ENCODE measurements around the gene USP12. TPM values are rescaled to one million over a fixed set of nuclear protein-coding genes. Genes with fewer than 3 reads are reported as not detected.

USP12 gene
- total RNA-seq, 1 donor from 2014 or later = 17.9 TPM

DNA sequence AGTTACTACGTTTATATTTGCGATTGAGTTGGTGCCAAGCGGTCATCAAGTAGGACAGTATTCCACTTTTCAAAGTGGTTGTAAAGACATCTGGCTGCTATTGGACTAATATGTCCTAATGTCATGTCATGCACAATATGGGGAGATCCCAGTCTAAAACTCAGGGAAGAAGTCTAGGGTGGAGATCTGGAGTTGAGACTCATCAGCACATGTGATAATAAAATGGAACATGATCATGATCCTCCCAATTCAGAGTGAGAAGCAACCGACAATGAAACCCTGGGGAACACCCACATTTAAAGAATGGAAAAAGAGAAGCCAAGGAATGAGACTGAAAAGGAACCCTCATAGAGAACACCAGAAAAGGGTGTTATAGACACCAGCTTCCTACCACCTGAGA lies 80.2 kb downstream of the USP12 start:
- peaks cover 3% of the 10 kb centered on the region for H3K36me3 ChIP-seq (ENCODE audit: control insufficient read depth, insufficient read depth, low read length)
- H3K27me3 ChIP-seq (ENCODE audit: control insufficient read depth, insufficient read depth, low read length) = no peaks in the 10 kb centered on the region
- no peak for FAIRE-seq
- TF ChIP-seq, protein P1, sequence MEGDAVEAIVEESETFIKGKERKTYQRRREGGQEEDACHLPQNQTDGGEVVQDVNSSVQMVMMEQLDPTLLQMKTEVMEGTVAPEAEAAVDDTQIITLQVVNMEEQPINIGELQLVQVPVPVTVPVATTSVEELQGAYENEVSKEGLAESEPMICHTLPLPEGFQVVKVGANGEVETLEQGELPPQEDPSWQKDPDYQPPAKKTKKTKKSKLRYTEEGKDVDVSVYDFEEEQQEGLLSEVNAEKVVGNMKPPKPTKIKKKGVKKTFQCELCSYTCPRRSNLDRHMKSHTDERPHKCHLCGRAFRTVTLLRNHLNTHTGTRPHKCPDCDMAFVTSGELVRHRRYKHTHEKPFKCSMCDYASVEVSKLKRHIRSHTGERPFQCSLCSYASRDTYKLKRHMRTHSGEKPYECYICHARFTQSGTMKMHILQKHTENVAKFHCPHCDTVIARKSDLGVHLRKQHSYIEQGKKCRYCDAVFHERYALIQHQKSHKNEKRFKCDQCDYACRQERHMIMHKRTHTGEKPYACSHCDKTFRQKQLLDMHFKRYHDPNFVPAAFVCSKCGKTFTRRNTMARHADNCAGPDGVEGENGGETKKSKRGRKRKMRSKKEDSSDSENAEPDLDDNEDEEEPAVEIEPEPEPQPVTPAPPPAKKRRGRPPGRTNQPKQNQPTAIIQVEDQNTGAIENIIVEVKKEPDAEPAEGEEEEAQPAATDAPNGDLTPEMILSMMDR (IDR thresholded peaks at IDR 0.05; ENCODE audit: insufficient read depth, low read length, severe bottlenecking) = no peak
- no peak overlapping the region for H3K4me3 ChIP-seq (ENCODE audit: low read depth, low read length)
- no peak for DNase-seq (ENCODE audit: low read depth)

DNA sequence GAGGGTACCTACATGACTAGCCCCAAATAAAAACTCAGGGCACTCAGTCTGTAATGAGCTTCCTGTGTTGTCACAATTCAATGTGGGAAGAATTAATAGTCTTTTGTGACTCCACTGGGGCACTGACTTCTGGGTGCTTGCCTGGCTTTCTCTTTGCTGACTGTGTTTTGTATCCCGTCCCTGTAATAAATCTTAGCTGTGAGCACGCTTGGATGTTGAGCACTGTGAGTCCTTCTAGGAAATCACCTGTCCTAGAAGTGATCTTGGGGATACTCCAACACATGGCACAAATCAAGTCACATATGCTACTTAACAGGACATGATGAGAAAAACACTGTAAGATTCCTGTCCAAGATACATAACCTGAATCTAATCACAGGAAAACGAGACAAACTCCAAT lies 83.0 kb downstream of the USP12 start:
- FAIRE-seq (no peak), DNase-seq (ENCODE audit: low read depth) (no peak)
- TF ChIP-seq, protein P1 (IDR thresholded peaks at IDR 0.05; ENCODE audit: insufficient read depth, low read length, severe bottlenecking) = no peak
- H3K36me3 ChIP-seq (ENCODE audit: control insufficient read depth, insufficient read depth, low read length) = peaks cover 3% of the 10 kb centered on the region
- no peak overlapping the region for H3K4me3 ChIP-seq (ENCODE audit: low read depth, low read length)
- H3K27me3 ChIP-seq (ENCODE audit: control insufficient read depth, insufficient read depth, low read length) = no peaks in the 10 kb centered on the region

DNA sequence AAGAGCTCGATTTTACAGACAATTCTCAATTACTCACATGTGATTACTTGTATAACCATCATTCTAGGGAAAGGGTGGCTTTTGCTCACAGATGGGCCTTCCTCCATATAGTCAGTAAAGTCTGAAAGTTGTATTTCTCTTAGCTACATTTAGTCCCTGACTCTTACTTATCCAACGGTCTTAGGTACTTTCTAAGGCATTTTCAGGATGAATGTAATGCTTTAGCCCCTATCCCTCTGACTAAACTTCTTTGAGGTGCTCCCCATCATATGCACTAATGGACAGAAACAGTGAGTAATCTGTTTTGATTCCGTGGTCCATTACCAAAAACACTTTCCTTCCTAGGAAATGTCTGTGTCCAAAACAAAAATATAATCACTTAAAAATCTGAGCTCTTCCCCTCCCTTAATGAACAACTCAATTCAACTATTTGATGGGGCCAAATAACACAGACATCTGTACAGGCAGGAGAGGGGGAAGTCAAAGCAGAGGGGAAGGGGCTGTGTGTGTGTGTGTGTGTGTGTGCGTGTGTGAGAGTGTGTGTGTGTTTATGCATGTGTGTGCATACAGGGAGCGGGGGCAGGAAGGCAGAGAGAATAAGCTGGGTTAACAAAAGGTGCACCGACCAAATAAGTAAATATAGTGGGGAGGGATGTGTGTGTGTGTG lies 84.9 kb downstream of the USP12 start:
- FAIRE-seq = no peak

DNA sequence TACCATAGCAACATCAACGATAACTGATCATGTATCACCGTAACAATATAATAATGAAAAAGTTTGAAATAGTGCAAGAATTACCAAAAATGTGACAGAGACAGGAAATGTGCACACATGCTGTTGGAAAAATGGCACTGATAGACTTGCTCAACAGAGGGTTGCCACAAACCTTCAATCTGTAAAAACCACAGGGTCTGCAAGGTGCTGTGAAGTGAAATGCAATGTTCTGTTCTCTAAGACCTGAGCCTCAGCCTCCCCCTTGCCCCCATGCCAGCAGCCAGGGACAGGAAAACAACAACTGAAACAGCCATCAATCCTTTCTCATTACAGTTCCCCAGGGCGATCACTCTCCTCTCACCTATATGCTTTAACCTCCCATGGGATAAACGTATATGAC lies 88.4 kb downstream of the USP12 start:
- Histone ChIP-seq H3K27me3 (ENCODE audit: control insufficient read depth, insufficient read depth, low read length) (no peaks in the 10 kb centered on the region), H3K36me3 (ENCODE audit: control insufficient read depth, insufficient read depth, low read length) (no peaks in the 10 kb centered on the region), H3K4me3 (ENCODE audit: low read depth, low read length) (no peak overlapping the region)
- no peak for DNase-seq (ENCODE audit: low read depth)
- TF ChIP-seq, protein P1 (IDR thresholded peaks at IDR 0.05; ENCODE audit: insufficient read depth, low read length, severe bottlenecking) = no peak
- FAIRE-seq = peak; percentile 40

More for the DNA sequence above, 84.9 kb downstream of the USP12 start:
- DNase-seq (ENCODE audit: low read depth) = no peak
- TF ChIP-seq, protein P1 (IDR thresholded peaks at IDR 0.05; ENCODE audit: insufficient read depth, low read length, severe bottlenecking) = no peak
- Histone ChIP-seq H3K27me3 (ENCODE audit: control insufficient read depth, insufficient read depth, low read length) (no peaks in the 10 kb centered on the region), H3K36me3 (ENCODE audit: control insufficient read depth, insufficient read depth, low read length) (peaks cover 3% of the 10 kb centered on the region), H3K4me3 (ENCODE audit: low read depth, low read length) (no peak overlapping the region)

DNA sequence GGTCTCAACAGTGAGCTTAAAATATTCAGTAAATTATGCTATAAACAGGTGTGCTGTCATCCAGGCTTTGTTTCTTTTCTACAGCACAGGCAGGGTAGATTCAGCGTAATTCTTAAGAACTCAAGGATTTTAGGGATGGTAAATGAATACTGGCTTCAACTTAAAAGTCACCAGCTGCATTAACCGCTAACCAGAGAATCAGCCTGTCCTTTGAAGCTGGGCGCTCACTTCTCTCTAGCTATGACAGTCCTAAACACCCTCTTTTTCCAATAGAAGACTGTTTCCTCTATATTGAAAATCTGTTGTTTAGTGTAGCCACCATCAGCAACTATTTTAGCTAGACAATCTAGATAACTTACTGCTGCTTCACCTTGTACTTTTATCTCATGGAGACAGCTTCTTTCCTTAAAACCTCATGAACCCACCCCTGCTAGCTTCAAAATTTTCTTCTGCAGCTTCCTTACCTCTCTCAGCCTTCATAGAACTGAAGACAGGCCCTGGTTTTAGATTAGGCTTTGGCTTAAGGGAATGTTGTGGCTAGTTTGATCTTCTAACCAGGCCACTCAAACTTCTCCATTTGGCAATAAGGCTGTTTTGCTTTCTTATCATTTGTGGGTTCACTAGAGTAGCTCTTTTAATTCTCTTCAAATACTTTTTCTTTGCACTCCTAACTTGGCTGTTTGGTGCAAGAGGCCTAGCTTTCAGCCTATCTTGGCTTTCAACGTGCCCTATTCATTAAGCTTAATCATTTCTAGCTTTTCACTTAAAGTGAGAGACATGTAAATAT lies 89.5 kb downstream of the USP12 start:
- no peak overlapping the region for H3K4me3 ChIP-seq (ENCODE audit: low read depth, low read length)
- H3K36me3 ChIP-seq (ENCODE audit: control insufficient read depth, insufficient read depth, low read length) = no peaks in the 10 kb centered on the region
- FAIRE-seq (no peak), DNase-seq (ENCODE audit: low read depth) (no peak)
- H3K27me3 ChIP-seq (ENCODE audit: control insufficient read depth, insufficient read depth, low read length) = no peaks in the 10 kb centered on the region
- TF ChIP-seq, protein P1 (IDR thresholded peaks at IDR 0.05; ENCODE audit: insufficient read depth, low read length, severe bottlenecking) = no peak
